Measurements from ENCODE around the gene ATP4A. TPM values are rescaled to one million over a fixed set of nuclear protein-coding genes. Genes with fewer than 3 reads are reported as not detected.
"Not testable (repeated sequence)": the region's sequence is repeated elsewhere in the genome, so short reads cannot be mapped to it uniquely, and the experiment has no call there.

The ATP4A gene
- total RNA-seq, result not detected
- long read RNA-seq, result 0 reads

DNA sequence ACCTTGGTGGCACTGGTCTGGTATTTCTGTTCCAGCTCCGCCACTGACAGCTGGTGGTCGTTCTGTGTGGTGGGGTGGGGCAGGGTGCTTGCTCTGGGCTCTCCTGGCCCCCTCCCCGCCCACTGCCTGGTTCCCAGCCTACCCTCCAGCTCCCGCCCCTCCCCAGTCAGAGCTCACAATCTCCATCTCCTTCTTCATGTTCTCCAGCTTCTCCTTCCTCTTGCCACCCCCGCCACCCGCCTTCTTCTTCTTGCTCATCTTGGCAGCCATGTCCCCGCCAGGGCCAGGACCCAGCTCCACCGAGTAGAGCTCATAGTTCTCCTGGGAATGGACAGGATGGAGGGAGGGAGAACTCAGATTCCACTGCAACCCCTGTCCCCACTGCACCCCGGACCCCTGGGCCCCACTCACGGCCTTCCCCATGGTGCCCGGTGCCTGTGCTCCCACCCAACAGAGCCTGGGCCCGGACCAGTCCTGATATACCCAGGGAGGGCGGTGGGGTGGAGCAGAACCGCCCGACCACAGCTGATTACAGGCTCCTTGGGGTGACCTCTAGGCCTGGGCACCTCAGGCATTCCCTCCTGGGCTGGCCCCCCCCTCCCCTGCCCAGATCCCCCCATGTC, at the start of gene ATP4A:
ATP4A (minus strand) TSS at position 452 of the 623 bp plus-strand sequence; CDS start at position 423, 29 bp downstream.
- ATAC-seq, result no peak
- intact Hi-C loops (cut with DNase I), result no loop called here
- no peak for DNase-seq

- ATAC-seq (peak; percentile 99), DNase-seq (peak; percentile 94)
- intact Hi-C loops (cut with DNase I), result loop anchor here in 1 of 2 donors (5.0 kb wide), 1 partner anchor 65 kb away; the partner anchor contains the start of gene TMEM147
Observed at GRCh38 chr19:35612559-35613321, 49.3 kb upstream of the ATP4A start, which contains the start of gene HAUS5. Gene HAUS5 (plus strand): TSS chr19:35612735. CDS start chr19:35612795, 60 bp downstream.

GRCh38 chr19:35612224-35612558, 48.7 kb upstream of the ATP4A start:
- intact Hi-C loops (cut with DNase I), result loop anchor here in 1 of 2 donors (5.0 kb wide), 1 partner anchor 65 kb away; the partner anchor contains the start of gene TMEM147
- ATAC-seq (no peak), DNase-seq (no peak)

DNA sequence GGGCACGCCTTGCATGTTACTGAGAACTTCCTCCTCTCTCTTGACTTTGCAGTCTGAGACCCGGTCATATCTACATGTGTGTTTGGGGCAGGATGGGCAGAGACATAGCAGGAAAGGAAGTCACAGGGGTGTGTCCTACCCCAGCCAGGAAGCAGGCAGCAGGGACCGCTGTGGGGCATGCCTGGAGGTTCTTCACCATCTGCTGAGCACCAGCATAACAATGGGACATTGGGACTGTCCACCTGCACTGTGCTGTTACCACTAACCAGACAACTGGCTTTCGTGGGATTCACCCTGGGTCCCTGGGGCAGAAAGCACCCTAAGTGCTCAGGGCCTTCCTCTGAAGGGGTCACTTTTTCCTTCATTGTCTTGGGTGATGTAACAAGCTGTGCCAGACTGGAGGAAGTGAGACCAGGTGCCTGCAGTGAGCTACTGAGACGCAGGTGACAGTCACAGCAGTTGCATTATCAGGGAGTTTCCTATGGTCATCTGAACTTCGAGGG, 46.4 kb upstream of the ATP4A start:
- ATAC-seq (no peak), DNase-seq (no peak)
- intact Hi-C loops (cut with DNase I), result loop anchor here in 1 of 2 donors (5.0 kb wide), 1 partner anchor 63 kb away; the partner anchor contains the start of gene TMEM147

- intact Hi-C loops (cut with DNase I), result no loop called here
- ATAC-seq (no peak), DNase-seq (no peak)
Observed at GRCh38 chr19:35608251-35608650, 44.8 kb upstream of the ATP4A start.

- ATAC-seq, result no peak
- DNase-seq, result no peak
- intact Hi-C loops (cut with DNase I), result no loop called here
Observed at GRCh38 chr19:35607661-35608060, 44.2 kb upstream of the ATP4A start.

- DNase-seq; intact Hi-C loops (cut with DNase I); ATAC-seq: not testable (repeated sequence)
Observed at GRCh38 chr19:35607170-35607569, 43.7 kb upstream of the ATP4A start.

DNA sequence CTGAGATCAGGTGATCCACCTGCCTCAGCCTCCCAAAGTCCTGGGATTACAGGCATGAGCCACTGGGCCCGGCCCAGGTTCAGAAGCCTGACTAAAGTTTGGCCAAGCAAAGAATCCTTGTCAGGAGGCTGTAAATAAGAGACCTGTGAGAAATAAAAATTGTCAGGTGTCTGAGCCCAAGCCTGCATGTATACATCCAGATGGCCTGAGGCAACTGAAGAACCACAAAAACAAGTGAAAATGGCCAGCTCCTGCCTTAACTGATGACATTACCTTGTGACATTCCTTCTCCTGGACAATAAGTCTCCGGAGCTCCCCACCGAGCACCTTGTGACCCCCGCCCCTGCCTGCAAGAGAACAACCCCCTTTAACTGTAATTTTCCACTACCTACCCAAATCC, 41.0 kb upstream of the ATP4A start:
- DNase-seq; intact Hi-C loops (cut with DNase I); ATAC-seq: not testable (repeated sequence)

- intact Hi-C loops (cut with DNase I), result no loop called here
- no peak for ATAC-seq
- DNase-seq, result no peak
Observed at GRCh38 chr19:35601971-35602370, 38.5 kb upstream of the ATP4A start.

DNA sequence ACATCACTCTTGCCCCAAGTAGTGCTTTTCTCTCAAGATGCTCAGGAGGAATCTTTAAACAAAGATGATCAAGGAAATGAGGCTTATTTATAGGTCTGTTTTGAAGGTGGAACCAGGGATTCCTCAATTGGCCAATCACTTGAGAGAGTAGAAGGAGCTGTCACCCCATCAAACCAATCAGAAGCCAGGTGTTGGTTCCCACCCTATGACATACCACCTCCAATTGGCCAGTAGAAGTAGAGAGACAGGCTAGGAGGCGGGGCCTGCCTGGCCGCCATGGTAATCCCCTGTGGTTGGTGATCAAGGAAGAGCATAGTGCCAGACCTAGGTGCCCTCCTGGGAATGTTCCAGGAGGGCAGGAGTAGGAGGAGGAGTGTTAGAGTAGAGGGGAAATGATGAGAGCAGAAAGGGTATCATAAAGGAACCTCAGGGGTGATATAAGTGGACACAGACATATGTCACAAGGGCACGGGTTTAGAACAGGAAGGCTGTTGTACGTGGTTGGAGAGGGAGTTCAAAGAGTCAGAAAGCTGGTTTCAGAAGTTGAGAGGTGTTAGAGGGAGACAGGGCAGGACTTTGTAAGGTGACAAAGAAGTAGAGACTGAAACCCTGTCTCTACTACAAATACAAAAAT, 33.0 kb upstream of the ATP4A start:
- intact Hi-C loops (cut with DNase I), result no loop called here
- DNase-seq (no peak), ATAC-seq (no peak)

DNA sequence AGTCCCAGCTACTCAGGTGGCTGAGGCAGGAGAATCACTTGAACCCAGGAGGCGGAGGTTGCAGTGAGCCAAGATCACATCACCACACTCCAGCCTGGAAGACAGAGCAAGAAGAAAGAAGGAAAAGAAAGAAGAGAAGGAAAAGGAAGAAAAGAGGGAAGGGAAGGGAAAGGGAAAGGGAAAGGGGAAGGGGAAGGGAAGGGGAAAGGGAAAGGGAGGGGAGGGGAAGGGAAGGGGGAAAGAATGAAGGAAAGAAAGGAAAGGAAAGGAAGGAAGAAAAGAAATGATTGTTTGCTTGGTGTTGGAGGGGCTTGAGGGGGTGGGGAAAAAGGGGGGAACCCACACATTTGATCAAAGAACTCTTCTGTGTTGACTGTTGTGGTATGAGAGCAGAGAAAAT, 32.5 kb upstream of the ATP4A start:
- intact Hi-C loops (cut with DNase I), result no loop called here
- ATAC-seq (no peak), DNase-seq (no peak)

- DNase-seq, result not testable (repeated sequence)
Observed at GRCh38 chr19:35595026-35595425, 31.6 kb upstream of the ATP4A start.

DNA sequence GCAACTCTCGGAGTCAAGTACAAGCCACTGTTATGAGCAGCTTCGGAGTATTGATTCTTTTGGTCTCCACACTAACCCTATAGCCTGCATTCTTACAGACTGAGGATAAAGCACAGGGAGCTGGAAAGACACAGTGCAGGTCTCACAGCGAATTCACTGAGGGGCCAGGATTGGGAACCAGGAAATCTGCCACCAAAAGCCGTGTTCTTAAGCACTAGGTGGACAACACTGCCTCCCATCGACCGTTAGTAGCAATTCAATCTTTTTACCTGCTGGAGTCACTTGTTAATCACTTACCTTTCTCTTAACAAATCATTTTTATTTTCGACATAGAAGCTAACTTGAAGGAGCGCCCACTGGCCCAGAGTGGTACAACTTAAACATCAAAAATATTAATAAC, 28.8 kb upstream of the ATP4A start:
- DNase-seq (no peak), ATAC-seq (no peak)
- intact Hi-C loops (cut with DNase I), result no loop called here

More at GRCh38 chr19:35595026-35595425, 31.6 kb upstream of the ATP4A start:
- ATAC-seq; intact Hi-C loops (cut with DNase I): not testable (repeated sequence)

DNA sequence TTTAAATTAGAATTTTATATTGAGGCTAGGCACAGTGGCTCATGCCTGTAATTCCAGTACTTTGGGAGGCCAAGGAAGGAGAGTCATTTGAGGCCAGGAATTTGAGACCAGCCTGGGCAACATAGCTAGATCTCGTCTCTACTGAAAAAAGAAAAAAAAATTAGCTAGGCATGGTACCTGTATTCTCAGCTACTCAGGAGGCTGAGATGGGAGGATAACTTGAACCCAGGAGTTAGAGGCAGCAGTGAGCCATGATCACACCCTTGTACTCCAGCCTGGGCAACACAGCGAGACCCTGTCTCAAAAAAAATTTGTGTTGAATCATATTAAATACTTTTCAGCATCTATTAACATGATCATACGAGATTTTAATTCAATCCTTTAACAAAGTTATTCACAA, 27.4 kb upstream of the ATP4A start:
- ATAC-seq, result no peak
- intact Hi-C loops (cut with DNase I), result no loop called here

DNA sequence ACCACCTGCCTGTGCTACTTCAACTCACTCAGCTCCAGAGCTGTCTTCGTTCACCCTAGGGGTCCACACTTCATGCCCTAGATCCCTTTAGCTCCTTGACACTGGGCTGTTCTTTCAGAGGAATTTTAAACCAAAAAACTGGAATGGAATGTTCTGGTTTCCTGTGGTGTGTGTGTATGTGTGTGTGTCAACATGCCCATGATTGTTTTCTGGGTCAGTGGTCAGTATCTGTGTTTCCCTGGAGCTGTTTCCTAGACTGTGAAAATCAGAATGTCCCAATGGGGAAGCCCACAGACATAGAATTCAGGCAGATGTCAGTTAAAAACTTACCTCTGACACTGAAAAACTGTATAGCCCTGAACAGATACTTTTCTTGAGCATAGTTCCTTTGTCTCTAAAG, 23.9 kb upstream of the ATP4A start:
- intact Hi-C loops (cut with DNase I), result no loop called here
- ATAC-seq, result no peak
- DNase-seq, result no peak

More for the DNA sequence above, 27.4 kb upstream of the ATP4A start:
- no peak for DNase-seq

DNA sequence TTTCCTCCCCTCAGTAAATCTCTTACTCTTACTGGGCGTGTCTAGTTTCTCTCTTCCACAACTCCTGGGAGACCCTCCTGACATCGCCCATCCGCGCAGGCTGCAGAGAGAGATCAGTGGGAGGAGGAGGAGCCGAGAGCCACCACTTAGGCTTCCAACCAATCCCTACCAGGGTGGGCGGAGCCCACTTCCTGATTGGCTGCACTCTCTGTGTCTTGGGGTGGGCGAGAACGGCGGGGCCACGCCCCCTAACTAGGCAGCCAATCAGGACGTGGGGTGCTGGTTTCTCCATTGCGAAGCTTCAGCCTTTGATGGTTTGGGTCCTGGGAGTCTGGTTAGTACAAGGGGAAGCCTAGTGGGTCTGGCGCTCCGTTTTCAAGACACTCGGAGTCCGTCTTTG, 22.4 kb upstream of the ATP4A start, which contains the start of gene PMIS2:
PMIS2 (plus strand) TSS at position 326 of the 400 bp plus-strand sequence. CDS start 87 bp downstream, outside the sequence.
- DNase-seq (no peak), ATAC-seq (no peak)

GRCh38 chr19:35582760-35583159, 19.3 kb upstream of the ATP4A start:
- DNase-seq (no peak), ATAC-seq (no peak)
- intact Hi-C loops (cut with DNase I), result no loop called here

More for the DNA sequence above, 22.4 kb upstream of the ATP4A start, which contains the start of gene PMIS2:
- intact Hi-C loops (cut with DNase I), result no loop called here

DNA sequence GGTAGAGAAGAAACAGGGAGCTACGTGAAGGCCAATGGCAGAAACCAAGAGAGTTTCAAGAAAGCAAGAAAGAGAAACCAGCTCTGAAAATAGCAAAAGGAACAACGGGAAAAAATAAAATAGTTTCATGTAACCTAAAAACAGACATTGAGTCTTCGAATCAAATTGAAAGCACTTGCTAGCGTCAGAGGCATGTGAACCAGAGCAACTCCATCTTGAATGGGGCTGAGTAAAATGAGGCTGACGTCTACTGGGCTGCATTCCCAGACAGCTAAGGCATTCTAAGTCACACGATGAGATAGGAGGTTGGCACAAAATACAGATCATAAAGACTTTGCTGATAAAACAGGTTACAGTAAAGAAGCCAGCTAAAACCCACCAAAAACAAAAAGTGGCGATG, 15.2 kb upstream of the ATP4A start:
- ATAC-seq (no peak), DNase-seq (no peak)
- intact Hi-C loops (cut with DNase I), result no loop called here

GRCh38 chr19:35577918-35578317, 14.5 kb upstream of the ATP4A start:
- ATAC-seq, result no peak
- no peak for DNase-seq
- intact Hi-C loops (cut with DNase I), result no loop called here
